Jurkat, Clone E6-1 (cell line): Measurements from ENCODE around the gene UGT2B11.
"Not testable (repeated sequence)": the region's sequence is repeated elsewhere in the genome, so short reads cannot be mapped to it uniquely, and the experiment has no call there.

Experiments
- DNase-seq: peaks from one replicate; pipeline ENCODE4 v3.0.0-alpha.2; 2011; ENCODE audit warnings: low read depth, low spot score
- H3K4me3 ChIP-seq: 2 replicates; pipeline ENCODE4 v1.5.1; 2011; ENCODE audit warnings: mild to moderate bottlenecking, low read length, control low read depth, moderate library complexity

The UGT2B11 gene

GRCh38 chr4:69178751-69179205, 35.8 kb downstream of the UGT2B11 start:
- not testable (repeated sequence) for DNase-seq

GRCh38 chr4:69170233-69171134, 44.1 kb downstream of the UGT2B11 start:
- DNase-seq, result peak; percentile 28
- H3K4me3 ChIP-seq, result not testable (repeated sequence)

More at GRCh38 chr4:69178751-69179205, 35.8 kb downstream of the UGT2B11 start:
- H3K4me3 ChIP-seq, result not testable (repeated sequence)

GRCh38 chr4:69169171-69169570, 45.4 kb downstream of the UGT2B11 start:
- DNase-seq, H3K4me3 ChIP-seq: not testable (repeated sequence)

- no peak for DNase-seq
- H3K4me3 ChIP-seq, result no peak overlapping the region
These were observed 47.2 kb downstream of the UGT2B11 start for GRCh38 chr4:69167300-69167699.

GRCh38 chr4:69166376-69166775, 48.2 kb downstream of the UGT2B11 start:
- not testable (repeated sequence) for H3K4me3 ChIP-seq, DNase-seq

GRCh38 chr4:69165707-69166106, 48.8 kb downstream of the UGT2B11 start:
- H3K4me3 ChIP-seq, DNase-seq: not testable (repeated sequence)

GRCh38 chr4:69156913-69157312, 57.6 kb downstream of the UGT2B11 start:
- H3K4me3 ChIP-seq, result no peak overlapping the region
- no peak for DNase-seq

GRCh38 chr4:69154021-69154420, 60.5 kb downstream of the UGT2B11 start:
- DNase-seq, result no peak
- H3K4me3 ChIP-seq, result no peak overlapping the region
